T-helper 2 cell (primary cell): ENCODE data around the gene GADL1.

Source experiments
- DNase-seq, 5 experiments: peaks; one replicate each; pipeline versions ENCODE4 v3.0.0 to v3.0.0-alpha.2; 2012 to 2022

Gene GADL1

DNA sequence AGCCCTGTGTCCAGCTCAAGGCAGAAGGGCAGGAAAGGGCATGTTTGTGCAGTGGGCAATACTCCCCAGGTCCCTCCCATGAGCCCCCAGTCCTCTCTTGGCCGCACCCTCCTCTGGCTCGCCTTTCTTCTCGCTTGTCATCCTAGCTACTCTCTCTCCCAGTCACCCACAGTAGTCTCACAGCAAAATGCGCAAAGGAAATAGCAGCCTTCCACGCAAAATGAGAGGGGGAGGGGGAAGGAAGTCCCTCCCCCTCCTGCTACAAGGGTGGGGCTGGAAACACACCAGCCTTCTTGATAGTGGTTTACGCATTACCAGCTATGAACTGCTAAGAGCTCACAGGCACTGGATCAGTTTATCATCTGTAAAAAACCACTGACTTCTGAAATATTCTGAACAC is 83.8 kb downstream of the GADL1 start:
- no peak for DNase-seq

DNA sequence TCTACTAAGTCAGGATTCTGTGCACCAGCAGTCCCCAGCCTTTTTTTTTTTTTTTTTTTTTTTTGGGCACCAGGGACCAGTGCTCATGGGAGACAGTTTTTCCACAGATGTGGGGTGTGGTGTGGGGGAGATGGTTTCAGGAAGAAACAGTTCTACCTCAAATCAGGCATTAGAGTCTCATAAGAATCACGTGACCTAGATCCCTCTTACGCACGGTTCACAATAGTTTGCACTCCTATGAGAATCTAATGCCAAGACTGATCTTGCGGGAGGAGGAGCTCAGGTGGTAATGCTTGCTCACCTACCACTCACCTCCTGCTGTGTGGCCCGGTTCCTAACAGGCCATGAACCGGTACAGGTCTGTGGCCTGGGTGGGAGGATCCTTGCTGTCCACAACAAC is 88.8 kb downstream of the GADL1 start:
- no peak for DNase-seq

DNA sequence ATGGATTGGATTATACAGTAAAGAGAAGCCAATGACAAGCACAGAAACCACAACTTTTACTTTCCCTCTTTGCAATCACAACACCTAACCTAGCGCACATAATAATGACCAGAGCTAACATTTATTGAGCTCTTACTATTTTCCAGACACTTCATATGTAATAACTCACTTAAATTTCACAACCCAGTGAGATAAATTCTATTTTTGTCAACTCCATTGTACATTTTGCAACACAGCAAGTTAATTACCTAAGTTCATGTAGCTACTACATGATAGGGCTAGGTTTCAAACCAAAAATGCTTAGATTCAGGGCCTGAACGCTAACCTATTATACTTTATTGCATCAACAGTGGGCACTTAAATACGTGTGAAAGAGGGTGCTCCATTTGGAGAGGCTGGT is 89.5 kb downstream of the GADL1 start:
- DNase-seq: no peak

DNA sequence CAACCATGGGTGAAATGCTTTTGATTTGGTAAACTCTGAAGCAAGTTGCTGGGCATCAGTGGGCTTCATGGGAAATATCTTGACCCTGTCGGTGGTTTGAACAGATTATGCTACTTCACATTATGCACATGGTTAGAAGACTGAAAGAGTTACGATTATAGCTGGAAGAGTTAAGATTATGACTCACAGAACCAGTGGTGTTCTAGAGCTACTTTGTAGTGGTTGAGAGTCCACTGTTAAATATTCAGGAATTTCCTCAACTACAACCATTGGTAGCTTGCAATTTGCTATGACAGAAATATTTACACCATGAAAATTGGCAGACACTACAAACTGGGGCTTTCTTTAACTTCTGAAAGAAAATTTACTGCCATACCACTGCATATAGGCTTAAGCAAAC is 99.3 kb downstream of the GADL1 start:
- DNase-seq: no peak

DNA sequence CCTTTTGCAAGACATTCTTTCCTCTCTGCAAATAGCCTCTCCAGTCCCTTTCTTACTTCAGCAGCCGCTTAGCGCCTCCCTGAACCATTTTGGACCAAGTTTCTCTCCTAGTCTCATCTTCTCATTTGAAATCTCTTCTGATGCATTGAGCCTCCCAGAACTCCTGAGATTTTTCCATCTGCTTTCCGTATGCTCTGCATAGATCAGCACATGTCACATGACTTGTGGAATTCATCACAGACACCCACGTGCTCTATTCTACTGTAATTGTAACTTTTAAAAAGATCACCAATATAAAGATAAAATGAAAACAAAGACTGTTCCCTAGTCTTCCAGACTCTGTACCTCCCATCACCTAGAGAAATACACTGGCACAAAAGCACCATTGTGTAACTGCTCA is 100.7 kb downstream of the GADL1 start:
- DNase-seq: no peak

DNA sequence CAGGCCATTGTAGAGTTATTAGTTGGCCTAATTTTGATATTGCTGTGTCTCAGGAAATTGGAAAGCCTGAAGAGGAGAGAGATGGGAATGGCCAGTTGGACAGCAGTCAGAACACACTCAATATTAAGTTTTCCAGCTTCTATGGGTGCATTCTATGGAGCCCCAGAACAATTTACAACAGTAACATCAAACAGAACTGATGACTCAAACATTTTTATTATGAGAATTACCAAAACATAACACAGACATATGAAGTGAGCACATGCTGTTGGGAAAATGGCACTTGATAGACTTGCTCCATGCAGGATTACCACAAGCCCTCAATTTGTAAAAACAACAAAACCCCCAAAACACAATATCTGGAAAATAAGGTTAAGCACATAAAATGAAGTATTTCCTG is 104.3 kb downstream of the GADL1 start:
- no peak for DNase-seq

DNA sequence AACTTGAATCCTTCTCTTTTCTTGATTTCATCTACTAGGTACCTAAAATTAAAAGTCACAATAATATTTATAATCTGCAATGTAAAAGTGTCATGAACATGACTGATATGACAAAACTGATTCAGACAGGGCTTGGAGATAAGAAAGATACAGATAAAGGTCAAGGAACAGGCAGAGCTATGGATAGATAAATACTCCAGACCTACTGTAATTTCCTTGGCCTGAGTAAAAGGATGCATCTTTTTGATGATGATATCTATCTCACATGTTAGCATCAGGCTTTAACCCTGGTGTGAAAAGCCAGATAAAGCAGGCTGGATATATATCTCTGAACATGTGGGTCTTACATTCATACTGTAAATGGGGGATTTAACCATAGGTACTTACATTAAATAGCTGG is 108.1 kb downstream of the GADL1 start:
- DNase-seq: no peak

DNA sequence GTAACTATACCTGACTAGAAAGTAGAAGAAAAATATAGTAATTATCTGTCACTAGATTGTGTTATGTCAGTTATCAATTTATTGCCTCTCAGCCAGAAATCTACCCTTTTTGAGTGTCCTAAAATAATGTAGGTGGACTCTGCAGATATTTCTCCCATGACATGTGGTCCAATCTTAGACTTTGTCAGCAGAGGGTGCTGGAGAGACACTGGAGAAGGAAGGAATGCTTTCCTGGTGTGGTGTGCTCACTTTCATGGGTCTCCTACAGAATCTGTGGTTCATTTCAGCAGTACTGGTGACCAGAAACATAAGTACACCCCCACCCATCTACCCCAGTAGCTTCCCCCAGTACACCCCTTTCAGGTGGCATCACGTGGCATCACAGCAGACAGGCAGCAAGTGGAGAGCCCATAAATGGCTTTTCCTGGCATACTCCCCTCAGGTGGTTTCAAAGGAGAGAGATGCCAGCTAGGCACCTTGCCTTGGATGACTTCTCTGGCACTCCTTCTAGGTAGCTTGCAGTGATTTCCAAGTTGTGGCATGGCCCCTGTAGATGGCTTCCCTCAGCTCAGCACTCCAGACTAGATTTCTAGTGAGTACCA is 114.7 kb downstream of the GADL1 start:
- DNase-seq: peak in 1 of 5 experiments; percentile 5

DNA sequence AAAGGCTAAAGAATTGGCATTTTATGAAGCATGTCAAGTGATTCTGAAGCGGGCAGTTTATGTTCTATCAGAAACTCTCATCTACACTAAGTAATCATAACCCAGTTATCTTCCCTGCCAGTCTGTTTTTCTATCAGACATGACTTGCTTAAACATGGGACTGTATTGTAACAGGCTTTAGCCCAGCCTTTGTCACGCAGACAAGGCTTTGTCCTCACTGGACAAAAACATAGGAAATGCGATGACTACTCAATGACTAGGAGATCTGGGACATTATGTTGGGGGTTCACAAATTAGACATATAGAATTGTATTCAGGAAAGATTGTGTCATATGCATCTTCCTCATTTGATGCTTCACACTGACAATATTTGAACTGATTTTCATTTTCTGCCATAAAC is 115.5 kb downstream of the GADL1 start:
- DNase-seq: no peak

DNA sequence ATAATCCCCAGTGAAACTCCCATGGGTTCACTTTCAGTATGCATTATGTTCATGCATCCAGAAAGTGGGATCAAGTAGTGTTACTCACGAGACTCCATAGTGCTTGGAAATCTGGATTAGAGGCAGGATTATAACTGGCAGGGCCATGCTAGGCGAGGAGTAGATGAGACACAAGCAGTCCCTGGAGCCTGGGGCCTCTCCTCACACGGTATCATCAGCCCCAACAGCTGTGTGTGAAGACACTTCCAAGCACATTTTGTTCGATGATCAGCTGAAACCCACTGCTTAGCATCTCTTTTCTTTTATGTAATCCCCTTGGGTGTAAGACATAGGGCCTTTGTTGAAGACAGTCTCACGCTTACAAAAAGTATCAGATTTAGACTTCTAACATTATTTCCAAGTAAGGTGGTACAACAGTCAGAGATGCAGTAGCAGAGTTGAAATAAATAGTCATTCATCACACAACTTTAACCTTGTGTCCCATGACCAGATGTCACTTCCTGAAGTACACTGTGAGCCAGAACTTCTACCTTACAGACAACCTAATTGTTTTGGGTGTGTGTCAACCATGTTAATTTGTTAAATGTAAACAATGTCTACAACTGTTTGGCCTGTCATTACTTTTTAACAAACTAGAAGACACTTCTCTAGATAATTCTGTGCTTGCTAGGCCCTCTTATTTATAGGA is 116.9 kb downstream of the GADL1 start:
- DNase-seq: no peak

DNA sequence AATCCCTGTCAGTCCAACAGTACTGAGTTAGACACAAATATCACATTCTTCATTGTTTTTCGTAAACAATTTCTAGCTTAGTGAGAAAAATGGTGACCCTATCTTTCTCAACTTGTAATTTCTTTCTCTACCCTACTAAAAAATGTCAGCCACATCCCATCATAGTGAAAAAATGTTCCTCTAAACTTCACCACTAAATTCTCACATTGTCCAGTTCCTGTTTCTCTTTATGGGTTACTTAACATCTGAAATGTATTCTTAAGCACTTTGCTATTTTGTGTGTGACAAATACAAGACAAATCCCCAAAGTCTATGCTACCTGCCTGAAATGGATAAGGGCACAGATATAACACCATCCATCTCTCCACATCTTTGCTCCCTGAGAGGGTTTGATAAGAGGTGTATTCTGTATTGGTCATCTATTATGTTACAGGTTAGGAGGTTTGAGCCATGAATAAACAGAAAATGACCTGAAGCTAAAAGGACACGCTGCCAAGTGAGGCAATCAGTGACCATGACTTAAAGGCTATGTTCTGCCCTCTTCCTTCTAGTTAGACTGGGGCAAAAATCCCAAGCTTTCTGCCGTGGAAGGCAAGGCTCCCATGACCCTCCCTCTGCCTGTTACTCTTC is 118.2 kb downstream of the GADL1 start:
- DNase-seq: no peak

DNA sequence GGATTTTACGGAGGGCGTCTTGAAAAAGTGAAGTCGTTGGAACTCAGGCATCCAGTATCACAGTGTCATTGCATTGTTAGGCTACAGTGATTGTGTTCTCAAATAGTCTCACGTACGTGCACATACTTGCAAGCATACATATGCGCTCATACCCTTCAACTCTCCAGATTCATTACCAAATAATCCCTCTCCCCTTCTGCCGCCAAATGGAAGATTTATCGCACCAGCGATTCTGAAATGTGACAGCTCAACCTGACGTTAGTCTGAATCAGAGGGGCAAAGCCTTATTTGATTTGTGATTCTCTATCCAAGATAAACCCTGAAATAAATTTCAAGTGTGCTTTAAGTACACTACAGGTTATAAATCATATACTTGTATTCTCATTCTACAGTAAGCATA is 119.4 kb downstream of the GADL1 start:
- no peak for DNase-seq

DNA sequence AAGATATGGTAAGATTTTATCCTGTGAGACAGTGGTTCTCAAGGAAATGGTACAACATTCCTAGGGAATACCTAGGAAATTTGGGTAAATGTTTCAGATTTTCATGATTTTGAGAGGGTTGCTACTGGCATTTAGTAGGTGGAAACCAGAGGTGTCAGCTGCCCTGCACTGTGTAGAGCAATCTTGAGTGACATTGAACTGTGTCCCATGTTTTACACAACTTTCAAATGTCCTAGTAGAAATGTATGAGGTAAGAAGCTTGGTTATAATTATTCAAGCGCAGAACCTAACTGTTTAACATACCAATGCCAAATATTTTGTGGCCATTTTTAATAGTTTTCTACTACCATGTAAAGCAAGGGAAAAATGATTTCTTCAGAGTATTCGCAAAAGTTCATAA is 120.4 kb downstream of the GADL1 start:
- DNase-seq: no peak

DNA sequence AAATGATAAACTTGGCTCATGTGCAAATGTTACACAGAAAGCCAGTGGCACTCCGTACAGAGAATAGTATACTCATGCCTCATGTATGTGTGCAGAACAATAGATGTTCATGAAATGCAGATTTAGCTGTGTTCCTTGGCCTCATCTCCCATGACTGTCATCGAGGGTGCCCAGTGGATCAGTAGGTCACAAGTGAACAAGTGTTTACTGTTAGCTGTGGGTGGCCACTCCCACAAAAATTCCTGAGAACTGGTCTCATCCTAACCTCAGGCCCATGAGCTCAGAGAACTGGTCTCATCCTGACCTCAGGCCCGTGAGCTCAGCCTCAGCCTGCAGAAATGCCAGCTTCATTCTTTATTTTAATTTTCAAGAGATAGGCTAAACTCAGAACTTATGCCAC is 124.1 kb downstream of the GADL1 start:
- no peak for DNase-seq

DNA sequence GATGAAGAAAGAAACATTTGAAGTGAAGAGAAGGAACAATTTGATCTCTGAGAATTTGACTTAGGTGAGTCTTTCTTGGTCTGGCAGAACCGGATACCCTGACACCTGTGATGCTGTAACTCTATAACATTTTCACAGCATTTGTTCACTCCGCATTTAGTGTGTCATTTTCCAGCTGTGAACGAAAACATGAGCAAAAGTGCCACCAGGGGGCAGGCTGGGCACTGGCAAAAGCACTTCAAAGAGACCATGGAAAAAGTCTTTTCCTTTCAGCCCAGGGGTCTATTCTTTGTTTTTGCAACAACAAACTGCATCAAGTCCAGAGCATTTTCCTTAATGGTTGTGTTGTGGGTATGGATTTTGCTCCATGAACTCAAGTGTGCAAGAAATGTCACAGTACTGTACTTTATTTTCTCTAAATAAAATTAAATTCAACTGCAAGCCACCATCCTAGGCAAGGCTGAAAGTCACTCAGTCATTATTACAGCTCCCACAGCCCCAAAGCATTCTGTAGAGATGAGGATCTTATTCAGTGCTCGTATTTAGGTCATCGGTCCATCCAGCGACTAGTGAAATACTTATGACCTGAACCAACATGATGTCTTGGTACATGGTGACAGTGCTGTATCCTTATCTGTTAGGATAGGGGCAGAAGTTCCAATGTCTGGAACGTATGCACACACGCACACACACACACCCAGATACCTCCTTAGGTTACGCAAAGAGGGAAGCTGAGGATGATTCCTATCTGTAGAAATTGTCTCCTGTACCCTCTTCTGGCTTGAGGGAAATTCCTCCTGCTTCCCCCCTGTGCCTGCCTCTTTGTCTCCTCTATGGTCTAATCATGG is 125.5 kb downstream of the GADL1 start:
- DNase-seq: peak; percentile 15 to 62 (median 52)

DNA sequence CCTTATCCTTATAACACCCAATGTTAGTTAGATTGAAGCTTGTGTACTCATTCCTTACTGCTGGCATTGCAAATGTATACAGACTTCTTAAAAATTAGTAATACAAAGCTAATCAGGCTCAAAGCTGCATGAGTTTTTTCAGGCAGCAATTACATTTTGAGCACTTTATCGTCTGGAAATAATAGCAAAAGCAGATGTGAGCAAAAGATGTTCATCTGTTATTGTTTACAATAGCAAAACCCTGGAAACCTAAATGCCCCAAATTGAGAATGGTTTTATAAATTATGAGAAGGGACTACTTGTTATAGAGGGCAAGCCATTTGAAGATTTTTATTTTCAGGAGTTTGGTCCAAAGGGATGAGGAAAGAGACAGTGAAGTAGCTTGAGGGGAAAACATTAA is 126.4 kb downstream of the GADL1 start:
- no peak for DNase-seq

DNA sequence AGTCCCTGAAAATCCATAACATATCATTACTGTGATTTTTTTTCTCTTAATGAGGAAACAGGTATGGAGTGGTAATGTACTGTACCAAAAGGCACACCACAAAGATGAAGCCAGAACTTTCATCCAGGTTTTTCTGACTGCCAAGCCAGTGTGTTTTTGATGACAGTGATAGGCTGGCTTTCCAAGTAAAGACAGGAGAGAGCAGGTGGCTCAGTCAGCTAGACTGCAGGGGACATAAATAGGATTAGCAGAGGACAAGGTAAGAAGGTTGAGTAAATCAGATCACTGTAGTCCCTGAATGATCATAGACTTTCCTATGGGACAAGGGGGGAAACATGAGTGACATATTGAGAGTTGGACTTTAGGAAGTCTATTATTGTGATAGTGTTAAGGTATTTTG is 127.9 kb downstream of the GADL1 start:
- no peak for DNase-seq

DNA sequence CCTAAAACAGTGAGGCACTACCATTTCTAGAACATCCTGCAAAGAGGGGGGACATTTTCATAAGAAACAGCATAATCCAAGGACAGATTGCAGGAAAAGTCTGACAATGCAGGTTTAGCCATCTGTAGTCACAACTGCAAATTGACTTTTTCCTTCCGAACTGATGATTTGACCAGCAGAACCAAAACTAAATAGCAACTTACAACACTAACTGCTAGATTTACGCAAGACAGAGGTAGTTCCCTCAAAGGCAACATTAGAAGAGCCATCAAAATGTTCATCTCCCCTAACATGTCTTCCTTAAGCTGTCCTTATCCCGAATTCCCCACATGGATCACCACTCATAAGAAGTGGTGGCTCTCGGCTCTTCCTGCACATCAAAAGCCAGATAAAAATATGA is 129.6 kb downstream of the GADL1 start:
- no peak for DNase-seq

DNA sequence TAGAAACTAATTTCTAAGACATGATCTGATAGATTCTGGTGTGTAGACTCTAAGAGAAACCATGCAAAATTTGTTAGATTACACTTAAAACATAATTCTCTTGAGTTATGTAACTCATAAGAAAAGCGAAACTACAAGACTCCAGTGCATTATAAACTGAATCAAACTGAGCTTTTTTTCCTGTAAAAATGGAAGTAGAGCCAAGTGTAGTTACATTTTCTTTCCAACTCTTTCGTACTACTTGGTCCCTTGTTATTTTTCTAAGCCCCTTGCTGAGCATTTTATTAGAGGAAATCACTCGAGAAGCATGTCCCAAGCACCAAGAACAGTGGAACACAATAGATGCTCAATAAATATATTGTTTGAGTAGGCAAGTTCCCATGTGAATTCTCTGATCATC is 130.2 kb downstream of the GADL1 start:
- DNase-seq: no peak

DNA sequence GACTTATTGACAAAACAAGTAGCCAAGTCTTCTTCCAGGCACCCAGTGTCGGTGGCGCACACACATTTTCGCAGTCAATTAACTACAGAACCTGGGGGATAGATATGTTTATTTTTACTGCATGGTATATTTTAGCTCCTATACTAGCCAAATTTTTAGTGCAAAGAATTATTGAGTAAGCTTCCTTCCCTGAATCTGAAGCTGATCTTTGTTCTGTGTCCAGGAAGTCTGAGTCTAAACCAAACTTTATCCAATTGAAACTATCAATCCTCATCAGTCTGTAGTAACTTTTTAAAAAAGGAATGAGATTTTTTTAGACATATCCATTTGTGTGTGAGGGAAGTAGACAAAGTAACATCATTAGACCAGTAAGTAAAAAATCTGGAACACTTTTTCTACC is 133.1 kb downstream of the GADL1 start:
- no peak for DNase-seq

DNA sequence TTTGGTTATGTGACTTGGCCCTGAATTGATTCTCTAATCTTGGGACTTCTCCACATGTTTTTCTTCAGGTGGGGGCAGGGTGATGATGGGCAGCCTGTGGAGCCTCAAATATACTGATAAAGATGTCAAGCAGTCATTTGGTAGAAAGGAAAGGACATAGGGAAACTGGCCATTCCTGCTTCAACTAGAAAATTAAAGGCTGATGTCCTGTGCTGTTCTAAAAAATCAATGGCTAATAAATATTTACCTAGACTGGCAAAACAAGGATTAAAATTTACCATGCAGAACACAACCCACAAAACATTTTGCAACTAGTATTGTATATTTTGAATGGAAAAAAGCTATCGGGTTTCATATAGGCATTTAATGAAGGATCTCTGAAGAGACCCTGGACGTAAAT is 133.7 kb downstream of the GADL1 start:
- no peak for DNase-seq

DNA sequence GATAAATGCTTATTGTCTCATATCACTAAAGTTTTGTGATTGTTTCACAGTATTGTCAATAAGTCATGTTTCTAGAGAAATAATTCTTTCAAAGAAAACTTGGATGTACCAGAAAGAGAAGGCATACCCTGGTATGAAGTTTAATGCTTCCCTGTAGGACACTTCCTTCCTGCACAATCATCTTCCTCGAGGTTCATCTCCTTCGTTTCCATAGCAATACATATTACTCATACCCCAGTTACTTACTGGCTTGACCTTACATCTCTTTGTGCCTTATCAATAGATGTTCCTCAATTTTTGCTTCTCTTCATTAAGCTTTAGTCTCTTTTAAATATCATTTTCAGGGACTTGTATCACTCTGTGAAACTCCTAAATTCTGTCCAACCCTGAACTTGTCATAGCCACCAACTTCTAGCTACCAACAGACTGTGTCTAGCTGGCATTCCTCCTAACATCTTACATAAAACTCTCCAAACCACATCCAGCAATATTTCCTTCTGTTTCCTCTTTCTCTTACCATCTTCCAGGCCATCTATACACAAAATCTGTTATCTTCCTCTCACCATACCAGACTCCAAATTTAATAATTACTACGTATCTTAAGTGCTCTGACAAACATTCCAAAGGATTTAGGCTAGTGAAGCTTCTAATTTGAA is 134.3 kb downstream of the GADL1 start:
- DNase-seq: no peak

DNA sequence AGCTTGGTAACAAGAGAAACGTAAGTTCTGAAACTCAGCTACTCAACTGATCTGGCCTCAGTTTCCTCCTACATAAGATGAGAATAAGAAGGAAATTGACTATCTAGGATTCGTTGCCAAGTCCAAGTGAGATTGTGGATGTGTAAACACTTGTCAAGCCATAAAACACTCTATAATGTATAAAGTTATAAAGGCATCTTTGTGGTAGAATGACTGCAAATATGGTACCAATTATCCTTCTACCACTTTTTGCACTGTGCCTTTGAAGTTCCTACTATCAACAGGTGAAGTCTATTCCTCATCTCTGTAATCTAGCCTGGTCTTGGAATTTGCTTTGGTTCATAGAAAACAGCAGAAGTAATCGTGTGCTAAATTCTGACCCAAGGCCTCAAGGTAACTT is 138.2 kb downstream of the GADL1 start:
- DNase-seq: no peak
